Right lung (tissue), 10 donors: ENCODE measurements around the gene FHIT. TPM values are rescaled to one million over a fixed set of nuclear protein-coding genes. Genes with fewer than 3 reads are reported as not detected.
A peak's percentile ranks its signal among the peaks of the same experiment; 100 is the strongest.

Source experiments
- DNase-seq, 2 donors: peaks; one replicate each; pipeline ENCODE4 v3.0.0-alpha.2; 2013
- long read RNA-seq, 8 donors: transcript quantifications; one replicate each; lab custom pipeline, GENCODE V29; 2026
- polyA plus RNA-seq, 5 donors: library from polyadenylated mRNA; unstranded; fragments of 120-200 nt; gene quantifications; one replicate each; pipeline versions ENCODE4 v1.2.1 to v1.2.3, GENCODE V29; 2013; ENCODE audit warnings: inconsistent platforms in 1 of 5, low replicate concordance in 1 of 5; ENCODE audit not compliant: insufficient read length in 5 of 5, insufficient read depth in 1 of 5

FHIT gene
- 10 to 100 TPM in 3 of 5 donors, 1 to 10 TPM in 2; 9.1 to 17.8 (median 10.6) TPM for polyA plus RNA-seq
- long read RNA-seq, donor 1: 0 reads
- long read RNA-seq, donor 2: 0 reads
- long read RNA-seq, donor 3: 0 reads
- long read RNA-seq, donor 4: 0 reads
- long read RNA-seq, donor 5: 0 reads
- long read RNA-seq, donor 6: 0 reads
- long read RNA-seq, donor 7: 0 reads
- long read RNA-seq, donor 8: 0 reads

- peak; percentile 92 to 94 for DNase-seq
Observed at GRCh38 chr3:61251174-61251972, at the start of gene FHIT. Gene FHIT (minus strand): TSS chr3:61251452.

- no peak for DNase-seq
Observed at GRCh38 chr3:61300786-61301185, 49.5 kb upstream of the FHIT start.

- no peak for DNase-seq
Observed at GRCh38 chr3:61300006-61300380, 48.7 kb upstream of the FHIT start.

DNA sequence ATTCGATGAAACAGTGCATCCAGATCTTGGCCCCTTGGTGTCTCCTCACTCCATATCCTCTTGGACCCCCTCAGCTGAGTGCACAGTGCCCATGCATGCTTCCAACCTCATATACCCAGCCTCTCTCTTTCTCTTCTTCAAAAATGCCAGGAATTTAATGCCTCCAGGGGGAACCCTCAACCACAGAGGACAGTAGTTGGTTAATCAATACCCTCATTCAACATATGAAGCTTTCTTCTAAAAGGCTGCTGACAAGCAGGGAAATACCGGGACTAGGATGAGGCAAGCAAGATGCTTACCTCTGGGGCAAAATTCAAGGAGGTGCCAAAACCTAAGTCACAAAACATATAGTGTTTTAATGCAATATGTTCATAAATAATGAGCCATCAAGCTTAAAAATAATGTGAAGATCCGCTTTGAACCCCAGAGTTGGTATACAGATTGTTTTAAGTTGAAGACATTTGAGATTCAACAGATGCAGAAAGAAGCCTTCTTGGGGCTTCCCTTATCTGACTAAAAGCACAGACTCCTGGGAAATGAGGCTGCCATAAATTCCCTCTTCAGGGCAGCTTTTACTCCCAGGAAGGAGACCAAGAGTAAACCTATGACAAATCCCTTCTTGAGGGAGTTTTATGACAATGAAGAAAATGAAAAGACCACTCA lies 48.2 kb upstream of the FHIT start:
- DNase-seq: no peak

DNA sequence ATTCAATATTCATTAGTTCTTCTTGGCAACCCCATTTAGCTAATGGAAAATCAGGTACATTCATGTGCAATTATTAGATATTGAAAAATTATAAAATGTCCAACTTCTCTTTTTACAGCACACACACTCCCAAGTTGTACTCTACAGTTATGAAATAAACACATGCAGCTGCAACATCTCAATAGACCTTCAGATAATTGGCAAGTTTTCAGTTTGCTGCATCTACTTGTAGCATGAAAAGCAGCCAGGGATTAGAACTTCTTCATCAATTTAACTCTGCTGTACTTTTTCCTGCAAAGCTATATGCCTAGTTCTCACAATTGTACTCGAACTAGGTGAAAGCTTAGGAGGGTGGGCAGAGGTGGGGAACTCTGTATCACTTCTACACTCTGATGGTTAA lies 46.6 kb upstream of the FHIT start:
- peak; percentile 60 to 70 for DNase-seq

- no peak for DNase-seq
Observed at GRCh38 chr3:61288446-61288845, 37.2 kb upstream of the FHIT start.

DNA sequence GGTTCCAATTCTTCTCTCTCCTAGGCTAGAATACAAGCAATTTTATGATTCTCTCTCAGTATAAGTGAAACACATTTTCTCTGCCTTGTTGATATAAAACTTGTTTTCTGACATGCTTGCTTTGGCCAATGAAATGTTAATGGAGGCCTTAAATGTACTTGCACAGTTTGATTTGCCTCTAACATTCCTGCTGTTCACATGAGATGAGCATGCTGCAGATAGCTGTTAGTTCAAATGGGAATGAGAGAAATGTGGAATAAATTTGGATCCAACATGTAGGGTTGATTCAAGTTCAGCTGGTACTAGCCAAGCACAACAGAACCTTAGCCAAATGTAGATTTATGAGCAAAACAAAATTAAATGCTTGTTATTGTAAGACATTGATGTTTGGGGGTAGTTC lies 32.6 kb upstream of the FHIT start:
- no peak for DNase-seq

- DNase-seq: no peak
Observed at GRCh38 chr3:61278713-61279112, 27.5 kb upstream of the FHIT start.

GRCh38 chr3:61277411-61277810 lies 26.2 kb upstream of the FHIT start:
- DNase-seq: no peak

DNA sequence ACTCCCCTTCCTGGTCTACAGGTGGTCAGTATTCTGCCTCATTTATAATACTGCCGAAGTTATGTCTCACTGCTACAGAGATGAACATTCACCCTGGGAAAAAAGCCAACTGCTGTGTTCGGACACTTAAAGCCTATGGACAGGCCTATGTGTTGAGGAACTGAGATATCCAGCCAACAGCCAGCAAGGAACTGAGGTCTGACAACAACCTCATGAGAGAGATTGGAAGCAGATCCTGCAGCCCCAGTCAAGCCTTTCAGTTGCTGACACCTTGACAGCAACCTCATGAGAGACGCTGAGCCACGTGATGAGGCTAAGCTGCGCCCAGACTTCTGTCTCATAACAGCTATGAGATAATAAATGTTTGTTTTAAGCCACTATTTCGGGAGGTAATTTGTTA lies 18.2 kb upstream of the FHIT start:
- no peak for DNase-seq

DNA sequence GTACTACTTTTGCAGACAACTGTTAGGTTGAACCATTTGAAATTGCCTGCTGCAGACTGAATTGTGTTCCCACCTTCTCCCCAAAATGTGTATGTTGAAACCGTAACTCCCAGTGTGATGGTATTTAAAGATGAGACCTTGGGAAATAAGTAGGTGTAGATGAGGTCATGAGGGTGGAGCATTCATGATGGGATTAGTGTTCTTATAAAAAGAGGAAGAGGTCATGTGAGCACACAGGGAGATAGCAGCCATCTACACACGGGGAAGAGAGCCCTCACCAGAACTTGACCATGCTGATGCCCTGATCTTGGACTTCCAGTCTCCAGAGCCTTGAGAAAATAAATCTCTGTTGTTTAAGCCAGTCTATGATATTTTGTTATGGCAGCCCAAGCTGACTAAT lies 17.4 kb upstream of the FHIT start:
- no peak for DNase-seq

DNA sequence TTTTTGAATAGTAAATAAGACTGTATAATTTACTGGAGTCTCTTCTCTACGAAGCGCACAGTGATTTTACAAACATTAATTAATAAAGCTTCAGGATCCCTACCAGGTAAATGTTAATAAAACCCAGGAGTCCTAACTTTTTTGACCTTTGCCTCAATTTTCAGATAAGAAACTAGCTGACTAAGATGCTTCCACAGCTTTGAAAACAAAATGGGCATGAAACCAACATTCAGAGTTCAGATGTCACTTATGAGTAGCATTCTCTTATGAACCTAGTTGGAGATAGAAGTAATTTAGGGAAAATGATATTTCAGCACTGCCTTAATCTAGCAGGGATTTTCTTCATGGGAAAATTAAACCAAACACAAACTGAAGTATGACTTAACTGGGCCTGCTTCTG lies 13.0 kb upstream of the FHIT start:
- DNase-seq: no peak

GRCh38 chr3:61257148-61257547 lies 5.9 kb upstream of the FHIT start:
- no peak for DNase-seq

DNA sequence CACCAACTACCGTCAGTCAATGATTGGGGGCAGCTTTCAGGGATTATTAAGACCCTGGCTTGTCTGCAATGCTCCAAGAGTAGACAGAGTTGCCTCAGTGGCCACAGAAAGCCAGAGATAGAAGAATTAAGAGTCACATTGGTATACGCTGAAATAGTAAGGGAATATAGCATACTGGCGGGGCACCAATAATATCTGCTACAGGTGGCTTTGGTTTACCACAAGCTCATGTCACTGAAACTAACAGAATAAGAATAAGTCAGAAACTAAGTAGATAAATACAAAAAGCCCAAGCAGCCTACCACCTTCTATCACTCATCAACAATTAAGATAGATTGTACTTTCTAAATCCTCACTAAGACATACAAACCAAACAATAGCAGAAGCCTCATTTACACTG lies 2.5 kb upstream of the FHIT start:
- DNase-seq: no peak

GRCh38 chr3:61252836-61253235 lies 1.6 kb upstream of the FHIT start:
- no peak for DNase-seq

DNA sequence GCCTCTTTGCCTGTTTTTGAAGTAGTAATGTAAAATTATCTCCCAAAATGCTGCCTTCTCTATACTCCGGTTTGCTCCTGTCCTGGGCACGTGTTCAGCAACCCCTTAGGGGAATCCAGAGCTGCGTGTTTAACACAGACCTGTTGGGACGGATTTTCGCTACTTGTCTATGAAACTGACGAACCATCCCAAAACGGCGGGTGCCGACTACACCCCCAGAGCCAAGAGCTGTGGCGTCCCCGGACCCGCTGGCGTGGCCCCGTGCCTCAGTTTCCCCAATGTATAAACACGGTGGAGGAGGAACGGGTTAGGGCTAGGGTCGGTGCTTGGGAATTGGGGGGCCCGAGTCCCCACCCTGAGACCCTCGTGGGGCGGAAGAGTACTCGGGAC lies 473 bp downstream of the FHIT start:
- peak in 1 of 2 donors; percentile 19 for DNase-seq

GRCh38 chr3:61248496-61248895 lies 2.8 kb downstream of the FHIT start:
- no peak for DNase-seq

- DNase-seq: no peak
Observed at GRCh38 chr3:61247191-61247590, 4.1 kb downstream of the FHIT start.

DNA sequence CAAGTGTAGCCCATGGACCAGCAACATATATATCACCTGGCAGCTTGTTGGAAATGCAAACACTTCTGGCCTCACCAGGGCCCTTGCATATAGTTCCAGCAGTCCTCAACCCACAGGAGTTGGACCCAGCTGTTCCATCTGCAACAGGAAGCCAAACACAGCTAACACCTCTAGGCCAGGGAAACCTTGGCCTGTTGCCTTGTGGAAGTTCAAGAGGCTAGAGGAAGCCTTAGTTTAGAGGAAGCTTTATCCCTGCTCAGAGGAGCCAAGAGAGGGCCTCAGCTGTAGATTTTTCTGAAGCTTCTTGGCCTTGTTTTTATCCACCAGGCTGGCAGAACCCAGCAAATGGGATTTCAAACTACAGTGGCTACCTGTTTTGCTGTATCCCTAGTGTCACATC lies 11.4 kb downstream of the FHIT start:
- DNase-seq: peak; percentile 62 to 70

DNA sequence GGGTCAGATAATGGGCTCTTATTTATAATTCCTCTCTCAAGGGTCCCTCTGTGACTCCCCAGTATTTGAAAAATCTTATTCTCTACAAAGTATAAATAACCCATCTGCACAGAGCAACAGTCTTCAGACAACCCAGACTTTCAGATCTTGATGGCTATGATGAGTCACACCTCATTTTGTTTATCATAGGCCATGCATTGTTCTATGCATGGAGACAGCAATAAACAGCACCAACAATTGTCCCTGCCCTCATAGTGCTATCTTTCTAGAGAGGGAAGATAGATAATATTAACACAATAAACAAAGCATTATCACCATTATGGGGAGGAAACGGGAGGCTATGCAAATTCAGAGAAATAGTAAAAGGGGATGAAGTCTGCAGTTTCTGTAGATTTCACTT lies 13.4 kb downstream of the FHIT start:
- DNase-seq: no peak

DNA sequence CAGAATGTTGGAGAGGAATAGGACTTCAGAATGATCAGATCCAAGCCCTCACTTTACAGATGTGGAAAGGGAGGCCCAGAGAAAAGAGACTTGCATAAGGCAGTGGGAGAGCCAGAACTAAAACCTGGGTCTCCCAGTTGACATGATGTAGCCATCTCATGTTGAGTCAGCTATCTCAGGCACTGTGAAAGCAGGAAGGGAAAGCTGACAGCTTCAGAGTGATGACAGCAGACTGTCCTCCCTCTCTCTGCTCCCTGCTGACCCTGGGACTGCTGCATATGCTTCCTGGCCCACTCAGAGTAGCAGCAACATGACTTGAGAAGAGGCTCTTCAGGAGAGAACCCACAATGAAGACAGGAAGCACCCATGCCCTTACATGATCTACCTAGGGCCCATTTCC lies 14.7 kb downstream of the FHIT start:
- no peak for DNase-seq

- DNase-seq: no peak
Observed at GRCh38 chr3:61233746-61234145, 17.5 kb downstream of the FHIT start.

- no peak for DNase-seq
Observed at GRCh38 chr3:61231693-61232092, 19.6 kb downstream of the FHIT start.
